ENCODE measurements around the gene RHBG. TPM values are rescaled to one million over a fixed set of nuclear protein-coding genes. Genes with fewer than 3 reads are reported as not detected.

The RHBG gene
- total RNA-seq, 4 donors from 2014 or later = not detected

- Histone ChIP-seq H3K27ac (peak overlapping the region; percentile 92 to 97 (median 96)), H3K27me3 (no peaks in the 10 kb centered on the region), H3K4me1 (peaks cover 12 to 19% of the 10 kb centered on the region in 2 donors), H3K36me3 (peaks cover 3 to 36% of the 10 kb centered on the region in 2 donors), H3K9me3 (no peaks in the 10 kb centered on the region), H3K4me3 (peak overlapping the region; percentile 69 to 91 (median 84))
- TF ChIP-seq CTCF (IDR thresholded peaks at IDR 0.05 in 4 of 5, conservative IDR thresholded peaks at IDR 0.05 in 1 of 5) (no peak), POLR2A (IDR thresholded peaks at IDR 0.05) (no peak)
- no peak for DNase-seq
- intact Hi-C loops (cut with DNase I; ENCODE audit: low total_unique reads) = loop anchor here (10.0 kb wide), 1 partner anchor 408 kb away; the partner anchor contains the start of gene MRPL24
- in situ Hi-C loops (cut with MboI; ENCODE audit: low sequenced_read_pairs in 4 of 4) = no loop called here
- ATAC-seq = no peak
Measured at GRCh38 chr1:156337052-156337887, 31.7 kb upstream of the RHBG start.

- H3K9me3 ChIP-seq = no peaks in the 10 kb centered on the region
- intact Hi-C loops (cut with DNase I; ENCODE audit: low total_unique reads) = loop anchor here (1.0 to 10.0 kb wide), 3 partner anchors 57 to 407 kb away; partner anchors contain the start of gene MRPL24
- ATAC-seq = peak; percentile 39 to 40
- H3K4me3 ChIP-seq = peak overlapping the region; percentile 69 to 91 (median 84)
- TF ChIP-seq CTCF (IDR thresholded peaks at IDR 0.05 in 4 of 5, conservative IDR thresholded peaks at IDR 0.05 in 1 of 5) (no peak), POLR2A (IDR thresholded peaks at IDR 0.05) (no peak)
- peaks cover 0 to 30% of the 10 kb centered on the region in 2 donors for H3K36me3 ChIP-seq
- no peak for DNase-seq
- H3K27me3 ChIP-seq = no peaks in the 10 kb centered on the region
- peak overlapping the region; percentile 92 to 97 (median 96) for H3K27ac ChIP-seq
- H3K4me1 ChIP-seq = peaks cover 12 to 19% of the 10 kb centered on the region in 2 donors
- in situ Hi-C loops (cut with MboI; ENCODE audit: low sequenced_read_pairs in 4 of 4) = no loop called here
Measured at GRCh38 chr1:156337888-156338179, 31.2 kb upstream of the RHBG start.

- H3K36me3 ChIP-seq = peaks cover 0 to 25% of the 10 kb centered on the region in 2 donors
- no peak for TF ChIP-seq CTCF (IDR thresholded peaks at IDR 0.05 in 4 of 5, conservative IDR thresholded peaks at IDR 0.05 in 1 of 5)
- peak; percentile 72 to 86 for TF ChIP-seq POLR2A (IDR thresholded peaks at IDR 0.05)
- no peaks in the 10 kb centered on the region for H3K27me3 ChIP-seq
- peaks cover 12 to 19% of the 10 kb centered on the region in 2 donors for H3K4me1 ChIP-seq
- H3K4me3 ChIP-seq = peak within 1 kb of the TSS; percentile 69 to 91 (median 84)
- in situ Hi-C loops (cut with MboI; ENCODE audit: low sequenced_read_pairs in 4 of 4) (no loop called here), intact Hi-C loops (cut with DNase I; ENCODE audit: low total_unique reads) (loop anchor here (1.0 to 10.0 kb wide), 3 partner anchors 57 to 406 kb away; partner anchors contain the start of gene MRPL24)
- H3K9me3 ChIP-seq = no peaks in the 10 kb centered on the region
- DNase-seq (peak; percentile 98 to 100), ATAC-seq (peak; percentile 95 to 98)
- peak within 1 kb of the TSS; percentile 92 to 97 (median 96) for H3K27ac ChIP-seq
Measured at GRCh38 chr1:156338180-156338976, 30.6 kb upstream of the RHBG start, which contains the start of the genes CCT3 and TSACC. Gene CCT3, minus strand, starts transcription at chr1:156338292. Its CDS starts 108 bp downstream, at chr1:156338184. Gene TSACC, plus strand, starts transcription at chr1:156338526. Its CDS starts 1,232 bp downstream, at chr1:156339758.

- Histone ChIP-seq H3K9me3 (no peaks in the 10 kb centered on the region), H3K4me3 (no peak overlapping the region), H3K36me3 (no peaks in the 10 kb centered on the region), H3K4me1 (peaks cover under 1 to 4% of the 10 kb centered on the region in 2 donors), H3K27ac (no peak overlapping the region), H3K27me3 (no peaks in the 10 kb centered on the region)
- TF ChIP-seq POLR2A (IDR thresholded peaks at IDR 0.05) (no peak), CTCF (IDR thresholded peaks at IDR 0.05 in 4 of 5, conservative IDR thresholded peaks at IDR 0.05 in 1 of 5) (no peak)
- DNase-seq (no peak), ATAC-seq (no peak)
- intact Hi-C loops (cut with DNase I; ENCODE audit: low total_unique reads) = no loop called here
- in situ Hi-C loops (cut with MboI; ENCODE audit: low sequenced_read_pairs in 4 of 4) = no loop called here
Measured at GRCh38 chr1:156342166-156342955, 26.6 kb upstream of the RHBG start.

All from gastrocnemius medialis (tissue), 4 donors.